Vagina (tissue), 2 donors: ENCODE data around the gene TULP4.

Experiments
- CTCF ChIP-seq, 3 experiments: fragments of 450-650 bp in 2 of 3; fragments of 200-600 bp in 1 of 3; sonication (generic) in 1 of 3; IDR thresholded peaks; one replicate each; pipeline ENCODE4 v1.5.1; 2017 to 2019; ENCODE audit warnings: antibody characterized with exemption in 3 of 3, mild to moderate bottlenecking in 2 of 3, moderate library complexity in 2 of 3
- POLR2A ChIP-seq, 2 donors: fragments of 450-650 bp; IDR thresholded peaks; one replicate each; pipeline ENCODE4 v1.6.1; 2017; ENCODE audit warnings: antibody characterized with exemption in 2 of 2, mild to moderate bottlenecking in 2 of 2, moderate library complexity in 2 of 2
- POLR2AphosphoS5 ChIP-seq, 2 donors: sonication (generic); formaldehyde crosslinking; IDR thresholded peaks; one replicate each; pipeline ENCODE4 v1.9.0; 2017; ENCODE audit warnings: antibody characterized with exemption in 2 of 2, mild to moderate bottlenecking in 2 of 2, low read depth in 1 of 2; ENCODE audit not compliant: insufficient read depth in 1 of 2

GRCh38 chr6:158286413-158286812 is 25.9 kb upstream of the TULP4 start:
- TF ChIP-seq CTCF (IDR thresholded peaks at IDR 0.05): no peak
- no peak for TF ChIP-seq POLR2A (IDR thresholded peaks at IDR 0.05)
- TF ChIP-seq POLR2AphosphoS5 (IDR thresholded peaks at IDR 0.05; ENCODE audit: insufficient read depth in 1 of 2, low read depth in 1 of 2): no peak
